SK-N-MC (cell line): ENCODE results near the gene DIAPH1.

Experiments
- EZH2 ChIP-seq: fragments of 200-600 bp; sonication (generic); IDR thresholded peaks from one replicate; pipeline ENCODE4 v1.6.1; 2017; ENCODE audit warnings: antibody characterized with exemption
- FOXP2 ChIP-seq: optimal IDR thresholded peaks from 2 replicates; pipeline ENCODE3; 2011; ENCODE audit warnings: mild to moderate bottlenecking, moderate library complexity; ENCODE audit not compliant: insufficient read depth; ENCODE audit errors: extremely low read length, control extremely low read depth
- POLR2AphosphoS5 ChIP-seq: IDR thresholded peaks from 2 replicates; pipeline ENCODE4 v1.6.1; 2012; ENCODE audit warnings: mild to moderate bottlenecking, low read depth, low read length, borderline replicate concordance

DNA sequence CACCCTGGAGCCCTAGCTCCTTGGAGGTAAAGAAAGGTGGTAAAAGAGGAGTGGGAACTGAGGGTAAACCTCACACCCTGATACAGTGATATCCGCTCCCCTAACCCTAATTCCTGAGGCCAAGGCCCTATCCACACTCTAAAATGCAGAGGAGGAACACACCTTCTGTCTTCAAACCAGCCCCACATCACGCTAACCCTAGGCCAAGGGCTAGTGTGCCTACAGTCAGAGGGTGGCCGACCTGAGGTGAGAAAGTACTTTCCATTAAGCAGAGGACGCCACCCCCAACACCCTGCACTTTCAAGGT is 17.3 kb upstream of the DIAPH1 start:
- TF ChIP-seq POLR2AphosphoS5 (no peak), EZH2 (no peak), FOXP2 (no peak)
